ENCODE data around the gene MYL5.
"Not testable (repeated sequence)": the region's sequence is repeated elsewhere in the genome, so short reads cannot be mapped to it uniquely, and the experiment has no call there.

The MYL5 gene

DNA sequence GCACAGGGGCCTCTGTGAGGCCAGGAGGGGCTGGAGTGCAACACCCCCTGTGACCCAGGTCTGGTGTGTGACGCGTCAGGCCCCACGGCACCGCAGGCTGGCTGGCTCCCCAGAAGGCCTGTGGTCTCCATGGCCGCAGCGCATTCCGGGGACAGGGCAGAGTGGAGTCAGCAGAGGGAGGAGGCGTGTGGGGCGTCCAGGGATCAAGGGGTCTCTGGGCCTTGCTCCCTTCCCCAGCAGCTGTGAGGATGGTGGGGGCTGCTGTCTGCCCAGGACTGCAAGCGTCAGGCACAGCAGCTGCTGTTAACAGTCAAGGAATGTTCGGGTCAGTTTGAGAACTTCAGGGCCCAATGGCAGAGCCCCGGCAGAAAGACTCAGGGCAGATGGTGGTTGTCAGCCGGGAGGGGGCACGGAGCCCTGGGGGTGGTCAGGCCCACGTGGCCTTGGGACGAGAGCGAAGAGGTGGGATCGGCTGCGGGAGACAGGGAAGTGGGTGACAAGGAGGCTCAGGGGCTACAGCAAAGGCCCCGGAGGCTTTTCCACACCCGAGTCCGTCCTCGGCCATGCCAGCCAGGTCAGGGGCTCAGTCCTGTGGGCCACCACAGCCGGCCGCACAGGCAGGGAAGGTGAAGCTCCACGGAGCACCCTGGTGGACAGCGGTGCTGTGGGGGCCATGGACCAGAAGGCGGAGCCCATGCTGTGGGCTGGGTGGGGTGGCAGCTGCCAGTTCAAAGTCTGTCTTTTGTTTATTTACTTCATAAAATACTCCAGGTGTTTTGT is 49.6 kb downstream of the MYL5 start:
- no peak for DNase-seq (ENCODE audit: low read depth in 2 of 3, low spot score in 1 of 3)

DNA sequence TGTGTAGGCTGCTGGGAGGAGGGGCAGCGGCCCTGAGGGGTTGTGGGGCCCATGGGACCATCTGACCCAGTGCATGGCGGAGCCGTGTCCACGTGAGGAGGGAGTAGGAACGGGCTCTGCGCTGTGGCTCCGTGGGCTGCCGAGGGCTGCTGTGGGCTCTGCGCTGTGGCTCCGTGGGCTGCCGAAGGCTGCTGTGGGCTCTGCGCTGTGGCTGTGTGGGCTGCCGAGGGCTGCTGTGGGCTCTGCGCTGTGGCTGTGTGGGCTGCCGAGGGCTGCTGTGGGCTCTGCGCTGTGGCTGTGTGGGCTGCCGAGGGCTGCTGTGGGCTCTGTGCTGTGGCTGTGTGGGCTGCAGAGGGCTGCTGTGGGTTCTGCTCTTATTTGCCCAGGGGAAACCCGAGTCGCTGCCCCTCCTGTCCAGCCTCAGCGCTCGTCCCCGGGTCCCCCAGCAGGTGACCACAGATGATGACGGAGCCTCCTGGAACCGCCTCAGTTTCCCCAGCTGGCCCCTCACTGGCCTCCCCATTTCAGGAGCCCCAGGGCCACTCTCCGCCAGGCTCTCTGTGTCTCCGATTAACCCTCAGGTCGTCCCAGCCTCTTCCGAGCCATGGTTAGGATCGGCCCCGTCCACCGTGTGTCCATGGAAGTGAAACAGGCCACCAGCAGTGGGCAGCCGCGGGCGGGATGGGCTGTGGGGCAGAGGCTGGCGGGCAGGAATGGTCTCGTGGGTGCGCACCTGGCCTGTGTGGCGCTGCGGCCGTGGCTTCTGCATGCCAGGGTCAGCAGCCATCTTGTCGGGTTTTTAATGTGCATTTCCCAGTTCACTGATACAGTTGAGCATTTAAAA is 51.3 kb downstream of the MYL5 start:
- DNase-seq (ENCODE audit: low read depth in 2 of 3, low spot score in 1 of 3): no peak

- DNase-seq (ENCODE audit: low read depth in 2 of 3, low spot score in 1 of 3): no peak
Observed at GRCh38 chr4:726235-726787, 52.0 kb downstream of the MYL5 start.

DNA sequence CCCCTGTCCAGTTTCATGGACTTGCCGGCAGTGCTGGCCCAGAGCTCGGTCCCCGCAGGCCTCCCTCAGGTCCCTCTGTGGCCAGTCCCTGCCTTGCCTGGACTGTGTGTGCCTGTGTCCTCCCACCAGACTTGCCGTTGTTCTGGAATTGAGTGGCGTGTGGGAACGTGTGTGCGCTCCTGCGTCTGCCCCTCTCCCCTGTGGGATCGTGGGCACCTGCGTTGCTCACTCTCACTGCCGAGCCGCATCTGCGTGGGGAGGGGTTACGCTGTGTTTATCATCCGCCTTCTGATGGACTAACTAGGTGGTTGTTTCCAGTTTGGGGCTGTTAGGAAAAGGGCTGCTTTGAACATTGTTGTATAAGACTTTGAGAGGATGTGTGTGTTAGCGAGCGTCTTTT is 52.5 kb downstream of the MYL5 start:
- DNase-seq (ENCODE audit: low read depth in 2 of 3, low spot score in 1 of 3): no peak

GRCh38 chr4:727576-727975 is 53.2 kb downstream of the MYL5 start:
- DNase-seq (ENCODE audit: low read depth in 2 of 3, low spot score in 1 of 3): no peak

GRCh38 chr4:729336-730315 is 55.3 kb downstream of the MYL5 start:
- no peak for DNase-seq (ENCODE audit: low read depth in 2 of 3, low spot score in 1 of 3)

DNA sequence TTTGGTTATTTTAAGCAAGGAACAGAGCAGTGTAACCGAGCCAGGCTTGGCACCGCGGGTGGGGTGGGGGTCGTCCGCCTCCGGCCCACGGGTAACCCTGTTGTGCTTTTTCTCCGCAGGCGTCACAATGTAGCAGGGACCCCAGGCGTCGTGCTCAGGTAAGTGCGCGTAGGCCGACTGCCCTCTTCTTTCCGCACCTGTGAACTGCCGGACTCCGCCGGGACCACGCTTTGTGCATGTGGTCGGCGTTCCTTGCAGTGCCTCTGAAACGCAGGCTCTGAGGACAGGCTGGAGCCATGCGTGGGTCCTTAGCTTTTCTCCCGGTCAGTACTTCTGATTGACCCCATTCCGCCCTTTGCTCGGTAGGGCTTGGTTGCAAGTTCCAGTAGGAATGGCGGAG is 56.2 kb downstream of the MYL5 start:
- DNase-seq (ENCODE audit: low read depth in 2 of 3, low spot score in 1 of 3): no peak

DNA sequence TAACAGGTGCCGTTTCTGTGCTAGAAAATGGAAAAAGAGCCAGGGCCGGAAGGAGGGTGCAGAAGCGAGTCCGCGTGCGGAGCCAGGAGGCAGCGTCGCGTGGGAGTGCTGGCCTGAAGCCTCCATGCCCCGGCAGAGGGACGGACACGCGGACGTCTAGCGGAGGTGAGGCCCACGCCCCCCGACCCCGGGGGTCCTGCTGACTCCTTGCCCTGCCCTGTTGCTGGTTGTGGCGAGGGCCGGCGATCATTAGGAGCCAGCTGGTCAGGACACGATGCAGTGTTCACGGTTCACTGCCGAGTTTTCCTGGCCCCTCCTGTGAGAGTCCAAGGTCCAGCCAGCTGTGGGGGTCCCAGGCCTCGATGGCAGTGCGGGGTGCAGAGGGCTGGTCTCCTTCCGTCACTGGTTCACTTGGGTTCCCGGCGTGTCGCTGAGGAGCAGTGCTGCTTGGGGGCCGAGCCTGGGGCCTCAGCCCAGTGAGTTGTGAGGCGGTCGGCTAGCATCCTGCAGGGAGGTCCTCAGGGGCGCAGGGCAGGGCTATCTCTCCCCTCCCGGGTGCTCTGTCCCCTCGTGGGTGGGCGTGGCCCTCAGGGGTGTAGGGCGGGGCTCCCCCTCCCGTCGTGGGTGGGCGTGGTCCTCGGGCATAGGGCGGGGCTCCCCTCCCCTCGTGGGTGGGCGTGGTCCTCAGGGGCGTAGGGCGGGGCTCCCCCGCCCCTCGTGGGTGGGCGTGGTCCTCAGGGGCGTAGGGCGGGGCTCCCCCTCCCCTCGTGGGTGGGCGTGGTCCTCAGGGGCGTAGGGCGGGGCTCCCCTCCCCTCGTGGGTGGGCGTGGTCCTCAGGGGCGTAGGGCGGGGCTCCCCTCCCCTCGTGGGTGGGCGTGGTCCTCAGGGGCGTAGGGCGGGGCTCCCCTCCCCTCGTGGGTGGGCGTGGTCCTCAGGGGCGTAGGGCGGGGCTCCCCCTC is 56.9 kb downstream of the MYL5 start:
- DNase-seq (ENCODE audit: low read depth in 2 of 3, low spot score in 1 of 3): not testable (repeated sequence)

All from stimulated activated CD4-positive, alpha-beta T cell treated with anti-CD3 and anti-CD28 coated beads, Interleukin-12 subunit alpha, Interleukin-12 subunit beta, amount 100 ng/mL, for 48 hours (primary cell).